HG03159 (cell line): ENCODE measurements around the gene OGFRL1.
"Not testable (repeated sequence)": the region's sequence is repeated elsewhere in the genome, so short reads cannot be mapped to it uniquely, and the experiment has no call there.

ENCODE experiments used
- ATAC-seq: cut with Tn5 transposase; IDR thresholded peaks from one replicate; pipeline ENCODE4 v1.9.1; 2021; ENCODE audit warnings: mild to moderate bottlenecking, moderate library complexity; ENCODE audit not compliant: unreplicated experiment

OGFRL1 gene

GRCh38 chr6:71288228-71289038, at the start of gene OGFRL1:
TSS of gene OGFRL1 (plus strand) at chr6:71288811. CDS start at chr6:71288937, 126 bp downstream.
- peak; percentile 82 for ATAC-seq

DNA sequence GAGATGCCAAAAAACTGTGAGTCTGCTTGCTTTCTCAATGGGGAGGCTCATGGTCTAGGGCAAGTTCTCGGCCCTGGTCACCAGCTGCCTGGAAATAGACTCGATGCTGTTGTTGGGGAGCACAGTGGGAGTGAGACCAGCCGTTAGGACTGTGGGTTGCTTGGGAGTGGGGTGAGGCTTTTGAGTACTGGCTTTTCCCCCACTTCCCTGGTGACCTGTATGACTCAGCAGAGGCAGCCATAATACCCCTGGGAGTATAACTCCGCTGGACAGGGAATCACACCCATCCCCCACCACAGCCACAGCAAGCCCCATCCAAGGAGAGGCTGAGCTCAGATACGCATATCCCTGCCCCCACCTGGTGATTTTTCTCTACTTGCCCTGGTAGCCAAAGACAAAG, 48.9 kb upstream of the OGFRL1 start:
- no peak for ATAC-seq

DNA sequence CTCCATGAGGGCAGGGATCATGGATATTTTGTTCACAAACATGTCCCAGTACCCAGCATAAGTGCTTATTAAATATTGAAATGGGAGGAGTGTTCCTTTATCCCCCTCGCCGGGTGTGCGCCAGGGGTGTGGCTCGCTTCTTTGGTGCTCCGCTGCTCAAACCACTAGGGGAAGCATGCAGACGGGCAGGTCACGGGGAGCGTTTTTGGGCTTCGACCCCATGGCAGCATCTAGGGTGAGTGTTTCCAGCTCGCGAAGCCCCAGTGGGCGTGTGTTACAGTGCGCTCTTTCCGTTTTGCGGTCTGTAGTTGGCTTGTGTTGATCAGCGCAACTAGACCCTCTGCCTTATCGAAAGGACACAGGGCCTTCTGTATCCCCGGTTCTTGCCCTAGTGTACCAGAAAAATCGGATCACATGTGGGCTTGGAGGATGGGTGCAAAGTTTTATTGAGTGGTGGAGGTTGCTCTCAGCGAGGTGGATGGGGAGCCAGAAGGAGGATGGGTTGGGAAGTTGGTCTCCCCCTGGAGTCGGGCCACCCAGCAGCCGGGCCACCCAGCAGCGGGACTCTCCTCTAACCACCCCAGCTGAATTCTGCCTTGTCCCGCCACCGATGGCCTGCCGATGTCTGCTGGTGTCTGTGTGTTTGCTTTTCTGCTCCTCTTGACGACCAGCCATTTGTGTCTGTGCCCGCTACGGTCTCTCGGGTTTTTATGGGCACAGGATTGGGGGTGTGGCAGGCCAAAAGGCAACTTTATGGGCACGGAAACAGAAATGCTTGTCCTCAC, 43.2 kb upstream of the OGFRL1 start:
- ATAC-seq = no peak

GRCh38 chr6:71246596-71246995, 42.0 kb upstream of the OGFRL1 start:
- no peak for ATAC-seq

GRCh38 chr6:71248306-71248765, 40.3 kb upstream of the OGFRL1 start:
- peak; percentile 89 for ATAC-seq

DNA sequence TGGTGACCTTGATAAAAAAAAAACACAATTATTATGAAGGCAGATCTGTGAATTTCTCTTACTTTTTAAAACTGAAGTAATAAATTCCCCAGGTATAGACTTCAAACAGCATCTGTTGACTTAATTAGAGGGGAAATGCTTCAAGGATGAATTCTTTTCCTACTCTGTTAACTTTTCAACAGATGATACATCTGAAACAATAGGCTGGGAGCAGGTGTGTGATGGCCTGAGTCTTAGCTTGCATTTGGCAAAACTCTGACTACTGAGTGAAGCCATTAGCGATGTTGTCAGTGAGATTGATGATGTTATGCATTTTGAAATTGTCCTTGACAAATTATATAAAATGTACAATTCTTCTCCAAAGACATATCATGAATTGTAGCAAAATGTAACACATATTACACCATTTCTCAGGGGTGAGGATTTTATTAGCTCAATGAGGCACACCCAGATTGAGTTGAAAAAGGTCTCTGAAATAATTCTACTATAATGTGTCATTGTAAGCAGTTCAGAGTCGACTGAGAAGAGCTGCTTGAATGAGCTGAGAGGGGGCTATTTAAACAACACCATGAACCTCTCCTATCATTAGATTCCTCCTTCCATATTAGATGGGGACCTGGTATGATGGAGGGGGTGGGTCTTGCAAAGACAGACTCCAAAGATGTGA, 39.6 kb upstream of the OGFRL1 start:
- no peak for ATAC-seq

- no peak for ATAC-seq
Measured at GRCh38 chr6:71250099-71250602, 38.5 kb upstream of the OGFRL1 start.

- ATAC-seq = no peak
Measured at GRCh38 chr6:71252410-71252809, 36.2 kb upstream of the OGFRL1 start.

DNA sequence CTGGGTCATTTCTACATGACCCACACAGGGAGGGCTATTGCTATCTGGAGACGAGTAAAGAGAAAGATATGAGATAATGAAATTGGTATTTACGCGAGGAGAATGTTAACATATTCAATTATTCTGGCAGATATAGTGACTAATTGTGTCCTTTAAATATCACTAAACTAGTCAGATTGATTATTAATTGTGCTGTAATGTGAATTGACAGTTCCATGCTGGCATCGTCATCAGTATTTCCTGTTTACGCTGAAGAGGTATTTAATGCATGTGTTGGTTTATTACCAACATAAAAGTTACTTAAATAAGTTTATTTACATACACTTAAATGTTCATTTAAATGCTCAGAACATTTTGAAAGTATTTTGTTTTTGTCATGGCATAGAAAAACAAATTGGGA, 35.7 kb upstream of the OGFRL1 start:
- ATAC-seq = no peak

- no peak for ATAC-seq
Measured at GRCh38 chr6:71254323-71254722, 34.3 kb upstream of the OGFRL1 start.

DNA sequence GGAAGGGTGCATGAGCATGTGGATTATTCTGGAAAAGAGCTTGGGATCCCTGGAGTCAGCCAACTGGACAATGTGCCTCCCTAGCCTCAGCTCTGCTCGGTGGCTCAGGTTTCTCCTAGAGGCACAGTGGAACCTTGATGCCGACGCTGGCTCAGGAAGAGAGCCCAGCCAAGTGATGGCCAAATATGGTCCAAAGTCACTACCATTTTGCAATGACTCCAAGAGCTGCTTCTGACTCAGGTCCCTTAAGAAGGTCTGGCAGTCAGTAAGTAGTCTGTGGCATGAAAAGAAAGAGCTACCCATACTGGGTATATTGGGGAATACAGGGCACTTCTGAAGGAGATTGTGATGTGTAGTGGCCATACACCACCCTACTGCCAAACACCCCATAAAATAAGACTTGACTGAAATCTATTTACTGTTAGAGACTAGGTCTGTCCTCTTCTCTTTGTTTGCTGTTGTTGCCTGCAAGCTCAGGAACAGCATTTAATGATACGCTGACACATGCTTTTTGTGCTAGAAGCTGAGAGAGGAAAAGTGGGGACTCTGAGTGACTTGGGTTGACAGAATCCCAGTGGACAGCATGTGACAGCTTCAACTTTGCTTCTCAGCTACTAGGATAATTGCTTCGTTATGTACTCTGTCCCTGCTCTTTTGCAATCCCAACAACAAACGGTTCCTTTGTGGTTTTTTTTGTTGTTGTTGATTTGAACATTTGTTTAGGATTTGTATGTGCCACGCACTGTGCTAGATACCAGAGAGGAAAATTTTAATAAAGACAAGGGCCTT, 30.3 kb upstream of the OGFRL1 start:
- no peak for ATAC-seq

DNA sequence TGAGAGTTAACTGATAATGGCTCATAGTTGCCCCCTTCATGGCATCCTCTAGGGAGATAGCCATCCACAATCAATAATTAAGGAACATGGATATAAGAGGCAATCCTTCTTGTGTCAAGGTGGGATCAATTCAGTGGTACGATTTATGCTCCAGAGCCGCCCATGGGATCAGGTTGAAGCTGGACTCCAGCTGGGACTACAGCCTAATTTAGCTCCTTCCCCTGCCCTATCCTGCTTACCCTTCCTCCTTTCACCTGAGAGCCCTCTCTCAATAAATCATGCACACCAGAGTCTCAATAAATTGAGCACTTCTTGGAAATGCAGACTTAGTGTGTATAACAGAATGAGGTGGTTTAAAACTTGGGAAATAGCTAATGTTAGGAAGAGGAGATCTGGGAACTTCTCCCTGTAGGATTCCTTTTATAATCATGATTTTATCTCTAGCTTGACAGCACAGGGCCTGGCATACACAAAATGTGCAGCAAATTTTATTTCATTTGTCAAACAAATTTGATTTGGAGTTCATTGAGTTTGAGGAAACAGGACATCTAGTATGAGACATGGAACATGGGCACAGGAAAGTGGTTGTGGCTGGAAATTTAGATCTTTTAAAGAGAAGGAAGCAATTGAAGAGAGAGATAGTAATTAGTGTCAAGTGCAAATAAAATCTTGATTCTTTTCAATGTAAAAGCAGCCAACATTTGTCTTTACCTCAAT, 28.6 kb upstream of the OGFRL1 start:
- ATAC-seq = no peak

DNA sequence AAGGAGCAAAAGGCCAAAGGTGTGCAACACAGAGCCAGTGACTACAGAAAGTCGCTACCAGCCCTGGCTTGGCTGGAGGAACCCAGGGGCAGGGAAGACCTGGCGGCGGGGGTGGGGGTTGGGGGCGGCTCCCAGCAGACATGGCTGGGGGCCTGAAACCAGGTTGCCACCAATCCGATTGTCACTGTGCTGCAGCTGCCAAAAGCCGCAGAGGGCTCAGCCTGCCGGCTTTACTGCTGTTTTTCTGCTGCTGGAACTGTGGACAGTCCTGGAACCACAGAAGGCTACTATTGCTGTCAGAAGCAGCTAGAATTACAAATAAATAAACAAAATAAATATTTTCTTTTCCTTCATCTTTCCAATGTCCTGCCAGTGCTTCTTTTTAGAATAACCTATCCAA, 25.7 kb upstream of the OGFRL1 start:
- ATAC-seq = no peak

DNA sequence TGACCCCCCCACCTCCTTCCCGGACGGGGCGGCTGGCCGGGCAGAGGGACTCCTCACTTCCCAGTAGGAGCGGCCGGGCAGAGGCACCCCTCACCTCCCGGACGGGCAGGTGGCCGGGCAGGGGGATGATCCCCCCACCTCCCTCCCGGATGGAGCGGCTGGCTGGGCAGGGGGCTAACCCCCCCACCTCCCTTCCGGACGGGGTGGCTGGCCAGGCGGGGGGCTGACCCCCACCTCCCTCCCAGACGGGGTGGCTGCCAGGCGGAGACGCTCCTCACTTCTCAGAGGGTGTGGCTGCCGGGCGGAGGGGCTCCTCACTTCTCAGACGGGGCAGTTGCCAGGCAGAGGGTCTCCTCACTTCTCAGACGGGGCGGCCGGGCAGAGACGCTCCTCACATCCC, 22.2 kb upstream of the OGFRL1 start:
- not testable (repeated sequence) for ATAC-seq

DNA sequence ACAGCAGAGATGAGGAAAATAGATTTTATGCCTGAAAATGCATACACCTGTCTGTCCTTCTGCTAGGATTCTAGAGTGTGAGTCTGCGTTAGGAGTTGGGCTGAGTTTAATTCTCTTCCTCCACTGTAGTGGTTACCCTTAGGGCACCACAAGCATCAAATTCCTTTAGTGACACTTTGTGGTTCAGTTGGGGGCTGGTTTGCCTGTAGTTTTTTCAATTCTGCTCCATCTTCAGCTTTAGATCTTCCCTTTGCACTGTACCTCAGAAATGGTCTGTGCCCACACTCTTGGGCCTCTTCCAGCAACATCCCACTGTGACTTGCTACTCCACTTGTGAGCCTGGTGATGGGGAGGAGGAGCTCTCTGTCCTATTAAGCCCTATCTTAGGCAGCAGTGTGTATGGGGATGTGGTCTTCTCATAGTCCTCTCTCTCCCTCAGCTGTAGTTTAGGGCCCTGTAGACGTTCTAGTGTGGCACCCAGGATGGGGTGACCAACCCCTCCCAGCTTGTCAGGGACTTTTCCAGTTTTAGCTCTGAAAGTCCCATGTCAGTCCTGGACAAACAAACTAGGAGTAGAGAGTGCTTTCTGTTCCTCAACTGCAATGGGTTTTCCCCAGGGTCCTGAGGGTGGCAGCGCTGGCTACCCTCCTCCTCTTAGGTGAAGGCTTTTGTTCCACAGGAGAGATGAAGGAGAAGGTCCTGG, 19.7 kb upstream of the OGFRL1 start:
- ATAC-seq = peak; percentile 72

DNA sequence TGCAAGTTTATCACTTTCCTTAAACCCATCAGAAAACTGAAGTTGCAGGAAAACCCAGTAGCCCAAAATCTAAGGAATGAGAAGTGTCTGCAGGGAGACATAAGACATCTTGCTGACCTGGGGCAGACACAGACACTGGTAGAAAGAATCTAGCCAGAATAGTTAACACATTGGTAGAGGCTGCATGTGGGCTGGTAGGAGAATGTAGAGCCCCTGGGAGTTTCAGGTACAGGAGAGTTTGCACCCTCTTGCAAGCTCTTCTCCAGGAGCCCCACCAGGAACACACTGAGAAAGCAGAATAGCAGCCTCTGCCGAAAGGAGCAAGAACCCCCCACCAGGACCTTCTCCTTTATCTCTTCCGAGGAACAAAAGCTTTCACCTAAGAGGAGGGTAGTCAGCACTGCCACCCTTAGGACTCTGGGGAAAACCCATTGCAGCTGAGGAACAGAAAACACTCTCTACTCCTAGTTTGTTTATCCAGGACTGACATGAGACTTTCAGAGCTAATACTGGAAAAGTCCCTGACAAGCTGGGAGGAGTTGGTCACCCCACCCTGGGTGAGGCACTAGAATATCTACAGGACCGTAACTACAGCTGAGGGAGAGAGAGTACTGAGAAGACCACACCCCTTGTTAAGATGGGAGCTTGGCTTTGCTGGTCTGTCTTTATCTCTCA, 10.5 kb upstream of the OGFRL1 start:
- no peak for ATAC-seq

GRCh38 chr6:71279321-71279720, 9.3 kb upstream of the OGFRL1 start:
- ATAC-seq = no peak

DNA sequence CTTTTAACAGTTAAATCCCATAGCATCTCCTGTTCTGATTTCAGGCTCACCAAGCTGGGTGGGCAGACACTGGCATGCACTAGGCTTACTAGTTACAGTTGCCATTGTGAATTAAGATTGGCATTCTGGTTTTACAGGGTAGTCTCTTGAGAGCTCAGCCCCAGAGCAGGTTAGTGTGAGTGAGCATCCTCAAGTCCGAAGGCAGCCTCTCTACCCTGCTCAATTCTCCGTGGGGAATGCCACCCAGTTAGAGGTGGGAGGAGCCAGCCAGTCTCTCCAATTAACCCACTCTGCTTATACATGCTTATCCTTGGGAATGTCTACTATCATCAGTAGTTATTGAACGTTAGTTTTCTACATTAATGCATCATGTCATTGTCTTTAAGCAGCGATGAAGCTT, 8.9 kb upstream of the OGFRL1 start:
- ATAC-seq = no peak

GRCh38 chr6:71280701-71281100, 7.9 kb upstream of the OGFRL1 start:
- no peak for ATAC-seq
